Thoracic aorta (tissue), 2 donors: ENCODE results near the gene FRAT1. TPM values are rescaled to one million over a fixed set of nuclear protein-coding genes. Genes with fewer than 3 reads are reported as not detected.

Experiments
- ATAC-seq: fragments of 150-250 bp; one replicate; pipeline ENCODE4 v1.8.0; 2017; ENCODE audit warnings: low read depth; ENCODE audit not compliant: insufficient number of reproducible peaks, low FRiP score
- DNase-seq: peaks from one replicate; pipeline ENCODE4 v3.0.0-alpha.2; 2020; ENCODE audit warnings: low spot score
- H3K27ac ChIP-seq, 2 donors: fragments of 200-600 bp; sonication (generic); 1 replicate in 1 of 2; 2 replicates in 1 of 2; pipeline ENCODE4 v1.5.1; 2016; ENCODE audit warnings: mild to moderate bottlenecking in 2 of 2, moderate library complexity in 2 of 2
- H3K27me3 ChIP-seq: fragments of 200-600 bp; sonication (generic); replicated peaks from 2 replicates; pipeline ENCODE4 v1.6.0; 2016; ENCODE audit warnings: mild to moderate bottlenecking; ENCODE audit not compliant: insufficient read depth
- H3K36me3 ChIP-seq: fragments of 200-600 bp; sonication (generic); one replicate; pipeline ENCODE4 v1.5.1; 2016
- H3K4me1 ChIP-seq, 2 donors: fragments of 200-600 bp; sonication (generic); 1 replicate in 1 of 2; 2 replicates in 1 of 2; pipeline versions ENCODE4 v1.5.1 to v1.6.0; 2016; ENCODE audit warnings: low read depth in 2 of 2, mild to moderate bottlenecking in 1 of 2; ENCODE audit not compliant: control insufficient read depth in 1 of 2
- H3K4me3 ChIP-seq: fragments of 200-600 bp; sonication (generic); 2 replicates; pipeline ENCODE4 v1.5.1; 2016; ENCODE audit warnings: mild to moderate bottlenecking
- H3K9me3 ChIP-seq: fragments of 200-600 bp; sonication (generic); 2 replicates; pipeline ENCODE4 v1.5.1; 2016
- CTCF ChIP-seq: fragments of 200-600 bp; sonication (generic); IDR thresholded peaks from one replicate; pipeline ENCODE4 v1.5.1; 2019; ENCODE audit warnings: antibody characterized with exemption
- total RNA-seq, 2 donors: library from RNA; depleted of rRNA; stranded (reverse); fragments of >200 nt; gene quantifications; one replicate each; pipeline versions ENCODE4 v1.1.0 to v1.2.3, GENCODE V29; 2016

The FRAT1 gene
- 10 to 100 TPM in 1 of 2 donors, 1 to 10 TPM in 1; 4.6 to 11.6 TPM for total RNA-seq

- peaks cover 10 to 18% of the 10 kb centered on the region in 2 donors for H3K4me1 ChIP-seq
- no peaks in the 10 kb centered on the region for H3K9me3 ChIP-seq
- DNase-seq = peak; percentile 64
- peak; percentile 74 for ATAC-seq
- H3K36me3 ChIP-seq = no peaks in the 10 kb centered on the region
- H3K4me3 ChIP-seq = peak within 1 kb of the TSS; percentile 95
- TF ChIP-seq CTCF = no peak
- H3K27ac ChIP-seq = peak within 1 kb of the TSS; percentile 90 to 91
- no peaks in the 10 kb centered on the region for H3K27me3 ChIP-seq
These were observed at the start of gene FRAT1 for GRCh38 chr10:97318772-97319651. Gene FRAT1 (plus strand): TSS chr10:97319271. CDS start chr10:97319454, 183 bp downstream.

GRCh38 chr10:97270523-97271154 is 48.4 kb upstream of the FRAT1 start:
- Histone ChIP-seq H3K4me3 (no peak overlapping the region), H3K36me3 (no peaks in the 10 kb centered on the region), H3K9me3 (no peaks in the 10 kb centered on the region), H3K4me1 (no peaks in the 10 kb centered on the region), H3K27ac (no peak overlapping the region), H3K27me3 (no peaks in the 10 kb centered on the region)
- no peak for ATAC-seq
- no peak for TF ChIP-seq CTCF
- DNase-seq = no peak

- Histone ChIP-seq H3K36me3 (no peaks in the 10 kb centered on the region), H3K27ac (no peak overlapping the region), H3K27me3 (no peaks in the 10 kb centered on the region), H3K4me1 (peaks cover 10 to 11% of the 10 kb centered on the region in 2 donors), H3K9me3 (no peaks in the 10 kb centered on the region), H3K4me3 (no peak overlapping the region)
- no peak for DNase-seq
- TF ChIP-seq CTCF = no peak
- ATAC-seq = no peak
These were observed 45.4 kb upstream of the FRAT1 start for GRCh38 chr10:97273700-97274099.

- Histone ChIP-seq H3K27me3 (no peaks in the 10 kb centered on the region), H3K4me3 (no peak overlapping the region), H3K4me1 (peaks cover 12 to 17% of the 10 kb centered on the region in 2 donors), H3K36me3 (no peaks in the 10 kb centered on the region), H3K27ac (no peak overlapping the region), H3K9me3 (no peaks in the 10 kb centered on the region)
- no peak for TF ChIP-seq CTCF
- DNase-seq (no peak), ATAC-seq (no peak)
These were observed 44.2 kb upstream of the FRAT1 start for GRCh38 chr10:97274828-97275227.

GRCh38 chr10:97277551-97277950 is 41.5 kb upstream of the FRAT1 start:
- no peak overlapping the region for H3K27ac ChIP-seq

More at GRCh38 chr10:97277551-97277950, 41.5 kb upstream of the FRAT1 start:
- no peak for DNase-seq
- Histone ChIP-seq H3K9me3 (no peaks in the 10 kb centered on the region), H3K4me3 (no peak overlapping the region), H3K36me3 (no peaks in the 10 kb centered on the region), H3K4me1 (peaks cover 12 to 17% of the 10 kb centered on the region in 2 donors), H3K27me3 (no peaks in the 10 kb centered on the region)
- ATAC-seq = no peak
- no peak for TF ChIP-seq CTCF
